Adrenal gland (tissue), 5 donors: ENCODE measurements around the gene NOP56.

Experiments
- CTCF ChIP-seq, 6 experiments: fragments of 450-650 bp in 4 of 6; fragments of 200-600 bp in 2 of 6; sonication (generic) in 1 of 6; IDR thresholded peaks; 1 replicate in 5 of 6; 2 replicates in 1 of 6; pipeline versions ENCODE4 v1.5.1 to v1.8.0; 2016 to 2021; ENCODE audit warnings: antibody characterized with exemption in 6 of 6, mild to moderate bottlenecking in 2 of 6, moderate library complexity in 1 of 6
- POLR2A ChIP-seq, 2 donors: fragments of 450-650 bp; IDR thresholded peaks; one replicate each; pipeline ENCODE4 v1.6.1; 2017; ENCODE audit warnings: antibody characterized with exemption in 2 of 2, mild to moderate bottlenecking in 2 of 2, moderate library complexity in 1 of 2
- donor health status: DM: no; HTN: no; CAD: no.

- no peak for TF ChIP-seq CTCF (IDR thresholded peaks at IDR 0.05)
- no peak for TF ChIP-seq POLR2A (IDR thresholded peaks at IDR 0.05)
These were observed 38.3 kb downstream of the NOP56 start for GRCh38 chr20:2690718-2691117.
